ENCODE data around the gene TOMM6.

The TOMM6 gene

DNA sequence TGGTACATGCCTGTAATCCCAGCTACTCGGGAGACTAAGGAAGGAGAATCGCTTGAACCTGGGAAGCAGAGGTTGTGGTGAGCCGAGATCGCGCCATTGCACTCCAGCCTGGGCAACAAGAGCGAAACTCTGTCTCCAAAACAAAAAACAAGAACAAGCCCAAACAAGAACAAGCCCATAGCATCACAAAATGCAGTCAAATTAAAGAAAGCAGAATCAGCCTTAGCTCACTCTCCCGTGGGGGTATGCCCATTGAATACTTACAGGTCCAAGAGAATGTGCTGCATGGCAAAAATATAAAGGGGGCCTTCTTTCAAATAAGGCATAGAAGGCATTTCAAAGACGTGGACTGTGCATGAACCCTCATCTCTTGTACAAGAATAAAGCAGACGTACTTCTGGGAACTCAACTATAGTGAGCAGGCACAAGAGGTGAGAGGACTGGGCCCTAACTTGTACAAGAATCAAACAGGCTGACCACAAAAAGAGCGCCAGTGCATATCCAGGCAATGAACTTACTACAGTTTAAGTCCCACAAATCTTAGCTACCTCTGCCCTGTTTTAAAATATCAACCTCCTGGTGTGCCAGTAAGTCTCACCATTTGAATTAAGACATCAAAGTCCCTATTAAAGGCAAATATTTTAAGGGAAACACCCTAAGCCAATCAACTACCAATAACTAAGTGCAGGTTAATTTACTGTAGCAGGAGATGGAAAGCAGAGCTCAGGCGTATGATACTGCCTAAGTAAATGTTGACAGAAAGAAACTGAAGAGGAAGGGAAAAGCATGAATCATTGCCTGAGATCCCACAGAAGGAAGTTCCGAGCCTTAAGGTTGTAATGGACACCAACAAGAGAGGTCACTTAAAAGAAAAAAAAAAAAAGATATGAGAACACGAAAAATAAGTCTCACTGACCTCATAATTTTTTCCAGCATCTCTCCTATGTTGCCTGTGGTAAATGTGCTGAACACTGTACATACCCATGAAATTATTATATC lies 37.4 kb downstream of the TOMM6 start:
- DNase-seq = no peak

DNA sequence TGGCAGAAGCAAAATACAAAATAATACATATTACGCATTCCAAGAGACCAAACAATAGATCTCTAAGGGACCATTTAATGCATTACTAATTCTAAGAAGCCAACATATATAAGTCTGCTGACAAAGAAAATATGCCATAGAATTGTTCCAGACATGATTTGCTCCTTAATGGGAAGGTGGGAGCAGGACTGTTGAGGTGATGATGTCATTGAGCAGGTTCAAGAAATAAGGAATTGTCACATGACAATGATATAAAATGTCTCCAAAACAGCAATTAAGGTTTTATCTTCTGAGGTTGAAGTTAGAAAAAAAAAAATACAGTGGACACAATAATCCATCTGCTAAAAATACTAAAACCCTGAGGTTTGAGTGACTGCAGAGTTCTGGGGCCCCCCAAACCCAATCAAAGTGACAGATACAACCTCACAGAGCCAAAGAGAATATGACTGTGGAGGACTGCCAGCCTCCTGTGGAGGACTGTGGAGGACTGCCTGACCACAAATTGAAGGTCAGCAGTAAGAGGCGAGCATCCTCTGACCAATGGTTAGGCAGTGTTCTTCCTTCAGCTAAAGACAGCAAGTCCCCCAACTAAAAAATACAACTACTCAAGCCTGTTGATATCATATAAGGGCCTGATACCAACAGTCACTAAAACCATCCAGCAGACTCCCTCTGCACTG lies 39.0 kb downstream of the TOMM6 start:
- no peak for DNase-seq

DNA sequence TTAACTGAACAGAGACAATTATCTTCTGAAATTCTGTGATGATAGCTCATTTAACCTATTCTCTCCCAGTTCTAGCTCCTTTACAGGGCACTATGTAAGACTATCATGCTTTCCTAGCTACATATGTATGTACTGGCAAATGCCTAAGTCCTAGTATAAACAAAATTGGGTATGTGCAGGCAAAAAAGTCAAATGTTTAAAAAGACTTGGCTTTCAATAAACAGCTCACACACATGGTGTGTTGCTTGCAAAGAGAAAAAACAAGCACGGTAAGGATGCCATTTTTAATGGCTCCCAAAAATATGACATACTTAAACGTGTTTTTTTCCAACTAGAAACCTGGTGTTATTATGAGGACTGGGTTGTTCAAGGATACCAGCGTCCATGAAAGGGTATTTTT lies 44.8 kb downstream of the TOMM6 start:
- no peak for DNase-seq

DNA sequence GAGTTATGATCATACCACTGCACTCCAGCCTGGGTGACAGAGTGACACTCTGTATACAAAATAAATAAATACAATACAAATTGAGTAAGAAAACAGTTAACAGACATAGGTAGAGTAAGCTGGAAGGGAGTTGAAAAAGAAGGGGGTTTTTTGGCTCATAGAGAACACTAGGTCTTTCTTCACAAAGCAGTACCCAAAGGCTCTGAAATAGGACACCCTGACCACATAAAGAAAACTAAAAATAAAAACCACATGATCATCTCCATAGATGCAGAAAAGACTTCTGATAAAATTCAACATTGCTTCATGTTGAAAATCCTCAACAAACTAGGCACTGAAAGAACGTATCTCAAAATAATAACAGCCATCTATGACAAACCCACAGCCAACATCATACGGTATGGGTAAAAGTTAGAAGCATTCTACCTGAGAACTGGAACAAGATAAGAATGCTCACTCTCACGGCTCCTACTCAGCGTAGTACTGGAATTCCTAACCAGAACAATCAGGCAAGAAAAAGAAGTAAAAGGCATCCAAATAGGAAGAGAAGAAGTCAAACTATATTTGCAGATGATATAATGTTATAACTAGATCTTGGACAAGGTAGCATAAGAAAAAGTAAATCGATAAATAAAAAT lies 48.6 kb downstream of the TOMM6 start:
- no peak for DNase-seq

DNA sequence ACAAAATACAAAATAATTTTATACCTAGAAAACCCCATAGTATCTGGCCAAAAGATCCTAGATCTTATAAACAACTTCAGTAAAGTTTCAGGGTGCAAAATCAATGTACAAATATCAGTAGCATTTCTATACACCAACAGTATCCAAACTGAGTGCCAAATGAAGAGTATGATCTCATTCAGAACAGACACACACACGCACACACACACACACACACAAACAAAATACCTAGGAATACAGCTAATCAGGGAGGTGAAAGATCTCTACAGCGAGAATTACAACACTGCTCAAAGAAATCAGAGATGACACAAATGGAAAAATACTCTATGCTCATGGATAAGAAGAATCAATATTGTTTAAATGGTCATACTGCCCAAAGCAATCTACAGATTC lies 49.2 kb downstream of the TOMM6 start:
- no peak for DNase-seq
